AG04450 (cell line): ENCODE measurements around the gene SLC27A1. TPM values are rescaled to one million over a fixed set of nuclear protein-coding genes. Genes with fewer than 3 reads are reported as not detected.
A peak's percentile ranks its signal among the peaks of the same experiment; 100 is the strongest.
"Not testable (repeated sequence)": the region's sequence is repeated elsewhere in the genome, so short reads cannot be mapped to it uniquely, and the experiment has no call there.

ENCODE experiments used
- CTCF ChIA-PET: fragments of 300-600, 350-600 bp; formaldehyde crosslinking; extraction: SDS; loops from one replicate; lab custom pipeline; 2022; ENCODE audit warnings: antibody characterized with exemption, inconsistent platforms; lab: Charles Lee
- POLR2A ChIA-PET: fragments of 350-600 bp; formaldehyde crosslinking; extraction: SDS; loops from one replicate; lab custom pipeline; 2021; ENCODE audit warnings: antibody characterized with exemption, inconsistent platforms; lab: Yijun Ruan, JAX
- DNase-seq: peaks from one replicate; pipeline ENCODE4 v3.0.0-alpha.2; 2011; ENCODE audit warnings: low read depth, low spot score
- H3K27ac ChIP-seq: one replicate; pipeline ENCODE4 v1.5.1; 2012; ENCODE audit warnings: low read depth, low read length, control low read depth
- H3K27me3 ChIP-seq: one replicate; pipeline ENCODE4 v1.6.0; 2012; ENCODE audit warnings: low read length; ENCODE audit not compliant: control insufficient read depth, insufficient read depth
- H3K4me3 ChIP-seq: 2 replicates; pipeline ENCODE4 v1.5.1; 2011; ENCODE audit warnings: mild to moderate bottlenecking, low read depth, low read length, control low read depth
- H3K9me3 ChIP-seq: 2 replicates; pipeline ENCODE4 v1.5.1; 2012; ENCODE audit warnings: low read length; ENCODE audit not compliant: control insufficient read depth, insufficient read depth
- polyA plus RNA-seq: library from polyadenylated mRNA; depleted of rRNA; stranded (reverse); fragments of >200 nt; gene quantifications from 2 replicates; pipeline ENCODE4 v1.2.3, GENCODE V29; 2011
- TF ChIP-seq, protein P1 (sequence below): IDR thresholded peaks from 2 replicates; pipeline ENCODE4 v1.5.1; 2011; ENCODE audit warnings: low read depth, low read length, control low read depth, inconsistent platforms

The SLC27A1 gene
- polyA plus RNA-seq, 1 experiment, result 8.3 TPM

DNA sequence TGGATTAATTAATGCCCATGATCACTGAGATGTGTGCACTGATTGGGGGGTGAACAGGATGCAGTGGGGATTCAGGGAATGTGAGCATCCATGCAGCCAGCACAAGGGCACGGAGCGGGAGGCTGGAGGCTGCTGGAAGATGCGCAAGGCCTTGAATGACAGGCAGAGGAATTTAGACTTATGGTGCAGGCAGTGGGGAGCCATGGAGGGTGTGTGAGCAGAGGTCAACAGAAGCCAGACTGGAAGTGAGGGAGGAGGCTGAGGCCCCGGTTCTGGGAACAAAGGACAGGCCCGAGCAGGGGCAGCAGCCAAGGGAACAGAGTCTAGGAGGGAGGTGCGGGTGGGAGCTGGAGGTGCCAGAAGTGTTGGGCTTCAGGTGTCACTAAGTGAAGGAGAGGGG is 77.8 kb downstream of the SLC27A1 start:
- no peak for DNase-seq
- Histone ChIP-seq H3K27ac (no peak overlapping the region), H3K9me3 (no peaks in the 10 kb centered on the region; the same call in none of the 2 replicates), H3K27me3 (no peaks in the 10 kb centered on the region), H3K4me3 (no peak overlapping the region)
- ChIA-PET POLR2A (no interaction called here), CTCF (no interaction called here)
- TF ChIP-seq, protein P1, sequence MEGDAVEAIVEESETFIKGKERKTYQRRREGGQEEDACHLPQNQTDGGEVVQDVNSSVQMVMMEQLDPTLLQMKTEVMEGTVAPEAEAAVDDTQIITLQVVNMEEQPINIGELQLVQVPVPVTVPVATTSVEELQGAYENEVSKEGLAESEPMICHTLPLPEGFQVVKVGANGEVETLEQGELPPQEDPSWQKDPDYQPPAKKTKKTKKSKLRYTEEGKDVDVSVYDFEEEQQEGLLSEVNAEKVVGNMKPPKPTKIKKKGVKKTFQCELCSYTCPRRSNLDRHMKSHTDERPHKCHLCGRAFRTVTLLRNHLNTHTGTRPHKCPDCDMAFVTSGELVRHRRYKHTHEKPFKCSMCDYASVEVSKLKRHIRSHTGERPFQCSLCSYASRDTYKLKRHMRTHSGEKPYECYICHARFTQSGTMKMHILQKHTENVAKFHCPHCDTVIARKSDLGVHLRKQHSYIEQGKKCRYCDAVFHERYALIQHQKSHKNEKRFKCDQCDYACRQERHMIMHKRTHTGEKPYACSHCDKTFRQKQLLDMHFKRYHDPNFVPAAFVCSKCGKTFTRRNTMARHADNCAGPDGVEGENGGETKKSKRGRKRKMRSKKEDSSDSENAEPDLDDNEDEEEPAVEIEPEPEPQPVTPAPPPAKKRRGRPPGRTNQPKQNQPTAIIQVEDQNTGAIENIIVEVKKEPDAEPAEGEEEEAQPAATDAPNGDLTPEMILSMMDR, result no peak

DNA sequence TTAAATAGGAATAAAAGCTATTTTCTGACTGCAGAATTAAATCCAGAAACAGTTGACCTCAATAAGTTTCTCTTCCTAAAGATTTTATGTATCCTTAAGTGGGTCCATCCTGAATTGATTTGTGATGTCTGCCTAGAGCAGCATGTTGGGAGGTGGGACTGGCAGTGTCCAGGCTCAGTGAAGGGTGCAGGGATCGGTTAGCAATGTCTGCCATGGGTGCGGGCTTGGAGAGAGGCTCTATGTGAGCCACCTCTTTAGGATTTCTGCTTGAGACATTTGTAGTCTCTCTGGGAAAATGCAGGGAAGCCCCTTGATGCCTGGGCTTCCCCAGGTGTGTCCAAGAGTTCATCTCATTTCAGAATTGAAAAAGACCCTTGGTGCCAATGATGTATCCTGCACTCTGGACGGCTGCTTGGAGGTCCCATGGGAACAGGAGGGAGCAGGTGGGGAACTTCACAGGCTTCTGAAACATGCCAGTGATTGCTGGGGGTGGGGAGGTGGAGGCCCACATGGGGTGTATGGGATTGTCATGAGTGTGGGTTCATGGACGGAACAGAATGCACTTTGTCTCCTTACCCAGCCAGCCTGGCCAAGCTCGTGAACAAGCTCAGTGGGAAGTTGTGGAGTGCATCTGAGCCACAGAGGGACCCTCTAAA is 78.9 kb downstream of the SLC27A1 start:
- no peaks in the 10 kb centered on the region for H3K27me3 ChIP-seq
- no peak overlapping the region for H3K27ac ChIP-seq
- CTCF ChIA-PET, result interaction anchor here (1.3 kb wide), 1 partner anchor 24 kb away, joined by 5 read pairs; no protein-coding TSS in a partner anchor
- DNase-seq, result no peak
- no peaks in the 10 kb centered on the region; the same call in none of the 2 replicates for H3K9me3 ChIP-seq
- TF ChIP-seq, protein P1, result no peak
- H3K4me3 ChIP-seq, result no peak overlapping the region
- POLR2A ChIA-PET, result interaction anchor here (0.7 kb wide), 1 partner anchor 12 kb away, joined by 3 read pairs; no protein-coding TSS in a partner anchor

DNA sequence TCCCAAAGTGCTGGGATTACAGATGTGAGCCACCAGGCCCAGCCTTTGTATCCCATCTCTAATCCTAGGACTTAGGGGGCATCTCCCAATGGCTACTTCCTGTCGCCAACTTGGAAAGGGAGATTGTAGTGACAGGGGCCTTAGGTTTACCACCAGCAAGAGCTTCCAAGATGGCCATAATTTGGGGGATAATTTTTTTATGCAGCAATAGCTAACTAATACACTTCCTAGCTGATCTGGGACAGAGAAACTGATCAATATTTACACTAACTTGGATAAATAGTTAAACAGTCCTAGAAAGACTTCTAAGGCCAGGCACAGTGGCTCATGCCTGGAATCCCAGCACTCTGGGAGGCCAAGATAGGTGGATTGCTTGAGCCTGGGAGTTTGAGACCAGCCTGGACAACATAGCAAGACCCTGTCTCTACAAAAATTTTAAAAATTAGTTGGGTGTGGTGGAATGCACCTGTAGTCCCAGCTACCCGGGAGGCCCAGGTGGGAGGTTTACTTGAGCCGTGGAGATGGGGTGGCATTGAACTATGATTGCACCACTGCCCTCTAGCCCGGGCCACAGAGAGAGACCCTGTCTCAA is 79.8 kb downstream of the SLC27A1 start:
- no peaks in the 10 kb centered on the region; the same call in none of the 2 replicates for H3K9me3 ChIP-seq
- H3K4me3 ChIP-seq, result no peak overlapping the region
- ChIA-PET POLR2A (interaction anchor here (0.6 kb wide), 1 partner anchor 39 kb away, joined by 5 read pairs; no protein-coding TSS in a partner anchor), CTCF (no interaction called here)
- DNase-seq, result no peak
- no peak overlapping the region for H3K27ac ChIP-seq
- TF ChIP-seq, protein P1, result no peak
- H3K27me3 ChIP-seq, result no peaks in the 10 kb centered on the region

DNA sequence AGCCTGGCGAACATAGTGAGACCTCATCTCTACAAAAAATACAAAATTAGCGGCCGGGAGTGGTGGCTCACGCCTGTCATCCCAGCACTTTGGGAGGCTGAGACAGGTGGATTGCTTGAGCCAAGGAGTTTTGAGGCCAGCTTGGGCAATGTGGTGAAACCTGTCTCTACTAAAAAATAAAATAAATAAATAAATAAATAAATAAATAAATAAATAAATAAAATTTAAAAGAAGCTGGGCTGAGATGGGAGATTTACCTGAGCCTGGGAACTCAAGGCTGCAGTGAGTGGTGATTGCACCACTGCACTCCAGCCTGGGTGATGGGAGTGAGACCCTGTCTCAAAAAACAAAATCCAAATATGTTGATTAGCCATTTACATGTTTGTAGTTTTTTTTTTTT is 82.4 kb downstream of the SLC27A1 start:
- POLR2A ChIA-PET, result interaction anchor here (1.0 kb wide), 1 partner anchor 8 kb away, joined by 4 read pairs; no protein-coding TSS in a partner anchor
- CTCF ChIA-PET, result interaction anchor here (0.8 to 1.3 kb wide), 2 partner anchors 21 to 57 kb away, joined by 3 to 5 read pairs; no protein-coding TSS in a partner anchor
- not testable (repeated sequence) for H3K27ac ChIP-seq

DNA sequence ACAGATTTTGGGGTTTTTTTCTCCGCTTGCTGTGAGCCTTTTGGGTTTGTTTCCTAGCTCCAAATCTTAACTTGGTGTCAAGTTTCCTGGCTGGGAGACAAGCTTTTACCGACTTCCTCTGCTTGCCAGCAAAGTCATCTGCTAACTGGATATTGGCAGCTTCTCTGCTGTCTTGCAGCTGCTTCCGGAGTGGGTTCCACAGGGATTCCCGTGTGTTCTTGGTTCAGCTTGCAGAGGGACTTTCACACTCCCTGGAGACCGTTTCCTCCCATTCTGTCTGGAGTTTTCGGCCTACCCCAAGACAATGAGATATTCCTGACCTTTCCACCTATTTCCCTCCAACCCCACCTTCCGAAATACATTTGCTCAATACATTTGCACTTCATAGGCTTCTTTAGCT is 82.9 kb downstream of the SLC27A1 start:
- Histone ChIP-seq H3K9me3 (no peaks in the 10 kb centered on the region; the same call in none of the 2 replicates), H3K27me3 (no peaks in the 10 kb centered on the region), H3K4me3 (peak overlapping the region; percentile 22), H3K27ac (peak overlapping the region; percentile 61)
- peak; percentile 79 for DNase-seq
- POLR2A ChIA-PET, result interaction anchor here (0.6 to 1.0 kb wide), 3 partner anchors 8 to 394 kb away, joined by 4 to 8 read pairs (median 4); no protein-coding TSS in a partner anchor
- CTCF ChIA-PET, result interaction anchor here (1.3 kb wide), 1 partner anchor 20 kb away, joined by 5 read pairs; no protein-coding TSS in a partner anchor
- TF ChIP-seq, protein P1, result no peak

More for the DNA sequence above, 82.4 kb downstream of the SLC27A1 start:
- H3K27me3 ChIP-seq, DNase-seq, H3K9me3 ChIP-seq, H3K4me3 ChIP-seq: not testable (repeated sequence)
